Lower leg skin (tissue), 3 donors: Measurements from ENCODE around the gene GTF3C6.

ENCODE experiments used
- POLR2A ChIP-seq, 2 donors: fragments of 450-650 bp; IDR thresholded peaks; one replicate each; pipeline ENCODE4 v1.6.1; 2016 to 2017; ENCODE audit warnings: antibody characterized with exemption in 2 of 2, mild to moderate bottlenecking in 1 of 2, moderate library complexity in 1 of 2
- TF ChIP-seq, protein P1 (sequence below), 3 donors: fragments of 450-650 bp; IDR thresholded peaks; one replicate each; pipeline ENCODE4 v1.5.1; 2016; ENCODE audit warnings: antibody characterized with exemption in 3 of 3, mild to moderate bottlenecking in 3 of 3, moderate library complexity in 2 of 3

DNA sequence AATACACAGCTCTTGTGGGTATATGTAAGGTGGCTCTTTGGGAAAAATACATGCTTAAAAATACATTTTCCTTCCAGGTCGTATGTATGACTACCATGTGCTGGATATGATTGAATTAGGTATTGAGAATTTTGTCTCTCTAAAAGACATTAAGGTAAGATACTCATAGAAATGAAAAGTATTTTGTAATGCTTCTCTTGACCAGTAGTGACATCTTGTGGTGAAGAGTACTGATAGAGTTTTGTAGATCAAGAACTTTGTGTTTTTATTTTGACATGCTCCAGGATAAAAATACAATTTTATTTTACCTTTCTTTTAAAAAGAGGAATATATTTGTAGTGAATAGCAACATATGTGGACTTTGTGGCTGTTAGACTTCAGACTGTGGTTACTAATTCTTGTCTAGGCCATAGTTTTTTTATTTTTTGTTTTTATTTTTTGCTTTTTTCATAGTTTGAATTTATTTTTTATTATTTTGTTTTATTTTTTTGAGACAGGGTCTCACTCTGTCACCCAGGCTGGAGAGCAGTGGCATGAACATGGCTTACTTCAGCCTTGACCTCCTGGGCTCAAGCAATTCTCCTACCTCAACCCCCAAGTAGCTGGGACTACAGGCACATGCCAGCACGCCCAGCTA is 41.2 kb downstream of the GTF3C6 start:
- no peak for TF ChIP-seq POLR2A (IDR thresholded peaks at IDR 0.05)
- TF ChIP-seq, protein P1, sequence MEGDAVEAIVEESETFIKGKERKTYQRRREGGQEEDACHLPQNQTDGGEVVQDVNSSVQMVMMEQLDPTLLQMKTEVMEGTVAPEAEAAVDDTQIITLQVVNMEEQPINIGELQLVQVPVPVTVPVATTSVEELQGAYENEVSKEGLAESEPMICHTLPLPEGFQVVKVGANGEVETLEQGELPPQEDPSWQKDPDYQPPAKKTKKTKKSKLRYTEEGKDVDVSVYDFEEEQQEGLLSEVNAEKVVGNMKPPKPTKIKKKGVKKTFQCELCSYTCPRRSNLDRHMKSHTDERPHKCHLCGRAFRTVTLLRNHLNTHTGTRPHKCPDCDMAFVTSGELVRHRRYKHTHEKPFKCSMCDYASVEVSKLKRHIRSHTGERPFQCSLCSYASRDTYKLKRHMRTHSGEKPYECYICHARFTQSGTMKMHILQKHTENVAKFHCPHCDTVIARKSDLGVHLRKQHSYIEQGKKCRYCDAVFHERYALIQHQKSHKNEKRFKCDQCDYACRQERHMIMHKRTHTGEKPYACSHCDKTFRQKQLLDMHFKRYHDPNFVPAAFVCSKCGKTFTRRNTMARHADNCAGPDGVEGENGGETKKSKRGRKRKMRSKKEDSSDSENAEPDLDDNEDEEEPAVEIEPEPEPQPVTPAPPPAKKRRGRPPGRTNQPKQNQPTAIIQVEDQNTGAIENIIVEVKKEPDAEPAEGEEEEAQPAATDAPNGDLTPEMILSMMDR (IDR thresholded peaks at IDR 0.05): no peak
